ENCODE measurements around the gene EML4.

The EML4 gene

GRCh38 chr2:42192652-42193566 lies 23.8 kb downstream of the EML4 start:
- no peak for DNase-seq (ENCODE audit: low spot score)

DNA sequence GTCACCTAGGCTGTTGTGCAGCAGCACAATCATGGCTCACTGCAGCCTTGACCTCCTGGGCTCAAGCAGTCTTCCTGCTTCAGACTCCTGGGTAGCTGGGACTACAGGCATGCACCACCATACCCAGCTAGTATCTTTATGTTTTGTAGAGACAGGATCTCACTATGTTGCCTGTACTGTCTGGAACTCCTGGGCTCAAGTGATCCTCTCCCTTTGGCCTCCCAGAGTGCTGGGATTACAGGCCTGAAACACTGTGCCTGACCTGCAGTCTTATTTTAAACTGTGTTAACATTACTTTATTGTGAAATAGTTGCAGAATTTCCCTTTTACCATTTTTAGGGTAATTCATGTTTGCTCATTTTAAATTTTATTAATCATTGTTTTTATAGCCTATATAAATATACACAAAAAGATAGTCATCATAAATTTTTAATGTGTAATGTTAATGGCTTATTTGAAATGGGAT lies 24.6 kb downstream of the EML4 start:
- DNase-seq (ENCODE audit: low spot score): no peak

- no peak for DNase-seq (ENCODE audit: low spot score)
Observed at GRCh38 chr2:42194428-42194827, 25.3 kb downstream of the EML4 start.

GRCh38 chr2:42195559-42195958 lies 26.4 kb downstream of the EML4 start:
- DNase-seq (ENCODE audit: low spot score): no peak

GRCh38 chr2:42196070-42196402 lies 26.9 kb downstream of the EML4 start:
- no peak for DNase-seq (ENCODE audit: low spot score)

DNA sequence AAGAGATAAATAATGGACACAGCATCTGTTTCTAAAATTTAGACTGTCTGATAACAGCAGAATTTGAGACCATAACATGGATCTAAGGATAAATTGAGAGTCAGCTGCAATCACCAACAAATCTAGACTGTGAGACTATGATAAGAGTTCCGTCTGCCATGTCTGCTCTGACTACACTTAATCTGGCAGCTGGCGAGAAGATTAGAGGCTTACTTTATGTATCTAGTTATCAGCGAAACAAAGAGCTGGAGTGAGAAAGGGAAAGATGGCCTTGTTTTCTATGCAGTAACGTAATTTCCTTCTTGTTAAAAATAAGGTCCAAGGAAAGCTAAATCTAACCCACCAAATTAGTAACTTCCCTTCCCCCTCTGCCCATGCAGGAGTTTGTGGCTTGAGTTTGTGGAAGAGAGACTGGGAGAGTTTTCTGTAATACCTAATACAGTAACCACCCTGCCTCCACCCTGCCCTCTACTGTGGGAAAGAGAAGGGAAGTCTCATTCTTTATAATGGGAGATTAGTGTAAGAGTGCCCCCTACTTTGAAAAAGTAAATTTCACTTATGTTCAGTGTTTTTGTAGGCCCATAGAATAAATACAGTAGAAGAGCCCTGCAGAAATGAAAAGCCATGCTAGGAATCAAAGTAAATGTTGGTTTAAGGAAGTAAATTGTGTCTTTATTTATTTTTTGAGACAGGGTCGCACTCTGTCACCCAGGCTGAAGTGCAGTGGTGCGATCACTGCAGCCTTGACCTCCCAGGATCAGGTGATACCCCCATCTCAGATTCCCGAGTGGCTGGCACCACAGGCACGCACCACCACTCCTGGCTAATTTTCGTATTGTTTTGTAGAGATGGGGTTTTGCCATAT lies 27.5 kb downstream of the EML4 start:
- DNase-seq (ENCODE audit: low spot score): peak; percentile 90

GRCh38 chr2:42197792-42198191 lies 28.6 kb downstream of the EML4 start:
- no peak for DNase-seq (ENCODE audit: low spot score)

DNA sequence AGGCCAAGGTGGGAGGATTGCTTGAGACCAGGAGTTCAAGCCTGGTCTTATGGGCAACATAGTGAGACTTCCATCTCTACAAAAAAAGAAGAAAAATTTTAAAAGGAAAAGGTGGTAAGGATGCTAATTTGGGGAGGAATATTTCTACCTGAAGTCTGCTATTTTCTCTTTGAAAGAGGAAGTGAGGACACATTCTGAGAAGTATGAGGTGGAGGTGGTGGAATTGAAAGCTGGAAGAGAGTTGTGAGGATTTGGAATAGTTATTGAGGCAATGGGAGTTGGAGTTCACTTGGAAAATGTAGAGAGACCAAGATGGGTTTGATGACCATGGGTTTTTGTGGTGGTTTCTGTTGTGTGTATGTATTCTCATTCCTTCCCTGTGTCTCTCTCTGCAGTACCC lies 29.3 kb downstream of the EML4 start:
- no peak for DNase-seq (ENCODE audit: low spot score)

DNA sequence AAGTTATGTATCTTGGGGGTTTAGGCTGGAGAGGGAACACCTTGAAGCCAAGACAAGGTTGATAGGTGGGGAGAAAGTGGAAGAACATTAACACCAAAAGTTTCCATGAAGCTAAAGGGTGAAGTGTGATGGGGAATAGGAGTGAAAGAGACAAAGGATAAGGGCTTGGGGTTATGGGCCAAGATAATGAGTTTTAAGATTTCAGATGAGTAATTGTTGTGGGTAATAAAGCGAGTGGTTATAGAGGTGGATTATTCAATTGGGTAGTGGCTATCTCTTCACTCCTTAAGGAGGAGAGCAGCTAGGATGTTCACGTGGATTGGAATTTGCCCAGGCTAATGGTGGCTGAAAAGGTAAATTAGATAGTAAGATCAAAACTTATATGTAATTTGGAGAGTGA lies 29.8 kb downstream of the EML4 start:
- no peak for DNase-seq (ENCODE audit: low spot score)

- no peak for DNase-seq (ENCODE audit: low spot score)
Observed at GRCh38 chr2:42199626-42200025, 30.5 kb downstream of the EML4 start.

DNA sequence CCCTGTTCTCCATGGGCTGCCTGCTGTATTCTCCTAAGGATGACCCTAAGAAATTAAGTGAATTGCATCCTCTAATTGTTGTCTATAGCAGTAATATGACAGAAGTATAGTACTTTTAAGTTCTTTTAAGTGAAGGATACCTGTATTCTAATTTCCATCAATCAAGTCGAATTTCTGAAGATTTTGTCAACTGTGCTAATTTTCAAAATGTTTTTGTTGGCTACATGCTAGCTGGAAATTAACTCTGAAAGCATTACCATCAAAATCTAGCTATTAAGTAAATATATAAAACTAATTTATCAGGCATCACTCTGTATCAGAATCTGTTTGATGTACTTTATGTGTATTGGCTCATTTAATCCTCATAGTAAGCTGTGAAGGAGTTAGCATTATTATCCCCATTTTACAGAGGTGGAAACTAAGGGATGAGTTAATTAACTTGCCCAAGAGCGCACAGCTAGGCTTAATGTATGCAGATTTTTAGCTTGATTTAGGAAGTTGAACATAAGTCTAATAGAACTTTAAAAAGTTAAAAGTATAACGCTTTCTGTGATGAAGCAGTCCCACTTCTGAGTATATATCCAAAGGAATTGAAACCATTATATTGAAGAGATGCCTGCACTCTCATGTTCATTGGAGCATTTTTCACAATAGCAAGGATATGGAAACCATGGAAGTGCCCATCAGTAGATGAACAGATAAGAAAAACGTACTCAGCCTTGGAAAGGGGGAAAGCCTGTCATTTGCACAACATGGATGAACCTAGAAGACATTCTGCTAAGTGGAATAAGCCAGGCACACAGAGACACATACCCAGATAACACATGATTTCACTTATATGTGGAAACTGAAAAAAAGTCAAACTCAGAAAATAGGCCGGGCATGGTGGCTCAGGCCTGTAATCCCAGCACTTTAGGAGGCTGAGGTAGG lies 32.0 kb downstream of the EML4 start:
- DNase-seq (ENCODE audit: low spot score): no peak

GRCh38 chr2:42202634-42203008 lies 33.5 kb downstream of the EML4 start:
- no peak for DNase-seq (ENCODE audit: low spot score)

DNA sequence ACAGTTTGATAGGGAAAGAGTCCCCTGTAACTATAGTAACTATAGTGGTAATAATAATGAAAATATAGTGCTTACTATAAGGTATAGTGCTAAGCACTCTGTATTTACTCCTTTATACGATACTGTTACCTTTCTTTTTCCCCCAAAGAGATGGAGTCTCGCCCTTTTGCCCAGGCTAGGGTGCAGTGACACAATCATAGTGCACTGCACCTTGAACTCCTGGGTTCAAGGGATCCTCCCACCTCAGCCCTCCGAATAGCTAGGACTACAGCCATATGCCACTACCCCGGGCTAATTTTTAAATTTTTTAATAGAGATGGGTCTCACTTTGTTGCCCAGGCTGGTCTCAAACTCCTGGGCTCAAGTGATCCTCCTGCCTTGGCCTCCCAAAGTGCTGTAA lies 34.6 kb downstream of the EML4 start:
- DNase-seq (ENCODE audit: low spot score): no peak

DNA sequence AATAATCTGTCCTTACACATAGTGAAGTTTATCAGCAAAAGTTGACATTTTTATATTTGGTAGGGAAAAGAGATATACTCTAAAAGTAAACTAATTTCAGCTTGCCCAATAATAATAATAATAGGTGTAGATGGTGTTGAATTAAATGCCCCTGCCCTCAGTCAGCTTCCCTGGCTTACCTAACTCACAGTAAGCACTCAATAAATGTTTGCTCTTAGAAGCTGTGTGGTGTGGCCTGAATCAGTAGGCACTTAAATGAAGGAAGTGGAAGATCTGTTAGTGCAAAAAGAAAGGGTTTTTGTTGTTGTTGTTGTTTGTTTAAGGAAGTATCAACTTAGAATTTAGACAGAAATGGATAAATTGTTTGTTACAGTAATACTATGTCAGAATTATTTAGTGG lies 36.2 kb downstream of the EML4 start:
- no peak for DNase-seq (ENCODE audit: low spot score)

GRCh38 chr2:42207826-42208225 lies 38.7 kb downstream of the EML4 start:
- DNase-seq (ENCODE audit: low spot score): no peak

GRCh38 chr2:42210203-42210602 lies 41.0 kb downstream of the EML4 start:
- no peak for DNase-seq (ENCODE audit: low spot score)

DNA sequence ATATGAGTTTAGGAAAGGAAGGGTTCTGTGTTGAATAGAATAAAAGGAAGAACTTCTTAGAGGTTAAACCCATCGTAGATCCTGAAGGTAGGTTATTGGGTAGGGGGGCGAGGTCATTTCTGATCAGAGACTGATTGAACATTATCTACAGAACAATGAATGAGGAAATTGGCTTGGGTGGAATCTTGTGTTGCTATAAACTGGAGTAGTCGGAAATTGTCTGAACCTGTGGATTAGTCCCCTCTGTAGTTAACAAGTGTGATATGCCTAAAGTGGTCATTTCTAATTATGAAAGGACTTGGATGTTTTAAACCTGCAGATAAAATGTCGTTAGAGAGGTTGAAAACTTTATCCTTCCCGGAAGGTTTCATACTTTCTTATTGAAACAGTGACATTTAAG lies 42.1 kb downstream of the EML4 start:
- no peak for DNase-seq (ENCODE audit: low spot score)

GRCh38 chr2:42214669-42215068 lies 45.5 kb downstream of the EML4 start:
- DNase-seq (ENCODE audit: low spot score): no peak

GRCh38 chr2:42216694-42217093 lies 47.5 kb downstream of the EML4 start:
- no peak for DNase-seq (ENCODE audit: low spot score)

- no peak for DNase-seq (ENCODE audit: low spot score)
Observed at GRCh38 chr2:42217307-42217706, 48.2 kb downstream of the EML4 start.

- no peak for DNase-seq (ENCODE audit: low spot score)
Observed at GRCh38 chr2:42217914-42218313, 48.8 kb downstream of the EML4 start.

DNA sequence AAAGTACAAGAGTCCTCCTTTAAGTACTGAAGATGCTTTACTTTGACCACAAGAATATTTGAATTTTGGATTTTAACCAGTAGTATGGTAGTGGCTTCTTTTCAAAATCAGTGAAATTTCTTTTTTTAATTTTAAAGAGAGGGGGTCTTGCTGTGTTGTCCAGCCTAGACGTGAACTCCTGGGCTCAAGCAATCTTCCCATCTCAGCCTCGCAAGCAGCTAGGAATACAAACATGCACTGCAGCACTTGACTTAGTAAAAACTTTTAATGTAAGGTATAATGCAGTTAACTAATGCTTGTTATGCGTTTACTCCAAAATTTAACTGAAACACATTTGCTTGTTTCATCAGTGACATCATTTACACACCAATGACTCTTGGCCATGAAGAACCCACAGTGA lies 49.6 kb downstream of the EML4 start:
- no peak for DNase-seq (ENCODE audit: low spot score)

Measured in SK-N-DZ (cell line).